ENCODE measurements around the gene NAA20.

NAA20 gene

DNA sequence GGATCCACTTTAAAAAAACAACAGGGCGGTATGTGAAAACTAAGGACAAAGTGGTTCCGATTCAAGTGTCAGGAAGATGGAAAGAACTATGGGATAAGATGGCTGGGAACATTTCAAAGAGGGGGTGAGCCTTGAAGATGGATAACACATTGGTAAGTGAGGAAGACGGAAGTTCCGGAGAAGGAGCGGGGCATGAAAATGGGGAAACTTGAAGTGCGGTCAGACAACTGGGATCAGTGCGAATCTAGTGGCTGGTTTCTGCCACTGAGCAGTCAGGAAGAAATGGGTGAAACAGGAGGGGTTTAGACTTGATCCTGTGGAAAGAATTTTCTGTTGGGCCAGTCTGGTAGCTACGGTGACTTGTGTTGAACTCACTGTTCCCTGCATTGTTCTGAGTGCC, 1.2 kb downstream of the NAA20 start:
- CTCF ChIA-PET = interaction anchor here (2.5 kb wide), 1 partner anchor 34 kb away, joined by 12 read pairs; the partner anchor contains the start of genes CFAP61 and CRNKL1
- peak overlapping the region; percentile 88 for H3K4me3 Mint-ChIP-seq
- peaks cover 66% of the 10 kb centered on the region for H3K4me1 Mint-ChIP-seq
- no peaks in the 10 kb centered on the region for H3K9me3 Mint-ChIP-seq
- H3K36me3 Mint-ChIP-seq = peaks cover 14% of the 10 kb centered on the region
- no peak for DNase-seq
- H3K27ac Mint-ChIP-seq = peak overlapping the region; percentile 12
- H3K27me3 Mint-ChIP-seq = peaks cover 3% of the 10 kb centered on the region

DNA sequence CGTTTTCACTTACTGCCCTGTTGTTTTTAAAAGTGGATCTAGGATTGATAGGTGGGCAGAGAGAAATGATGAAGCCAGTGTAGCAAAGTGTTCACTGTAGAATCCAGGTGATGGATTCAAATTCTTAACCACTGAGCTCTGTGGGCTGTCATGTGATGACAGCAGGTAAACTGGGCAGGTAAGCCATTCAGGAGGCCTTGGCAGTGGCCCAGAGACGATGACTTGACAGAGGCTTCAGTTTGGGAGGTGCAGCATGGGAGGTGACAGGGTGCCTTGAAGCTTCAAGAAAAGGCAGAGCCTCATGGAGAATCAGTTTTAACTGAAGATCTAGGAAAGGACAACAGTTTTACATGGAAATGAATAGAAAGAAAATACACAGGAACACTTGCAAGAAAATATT, 2.0 kb downstream of the NAA20 start:
- Mint-ChIP-seq H3K9me3 (no peaks in the 10 kb centered on the region), H3K27ac (no peak overlapping the region), H3K4me3 (peak overlapping the region; percentile 88), H3K36me3 (peaks cover 16% of the 10 kb centered on the region), H3K27me3 (peaks cover 3% of the 10 kb centered on the region), H3K4me1 (peaks cover 70% of the 10 kb centered on the region)
- CTCF ChIA-PET = interaction anchor here (2.5 kb wide), 1 partner anchor 33 kb away, joined by 12 read pairs; the partner anchor contains the start of genes CFAP61 and CRNKL1
- DNase-seq = no peak

GRCh38 chr20:20020908-20021307, 3.7 kb downstream of the NAA20 start:
- peaks cover 16% of the 10 kb centered on the region for H3K36me3 Mint-ChIP-seq
- no peak for DNase-seq
- H3K27ac Mint-ChIP-seq = peak overlapping the region; percentile 73
- peaks cover 67% of the 10 kb centered on the region for H3K4me1 Mint-ChIP-seq
- H3K9me3 Mint-ChIP-seq = no peaks in the 10 kb centered on the region
- H3K4me3 Mint-ChIP-seq = no peak overlapping the region
- H3K27me3 Mint-ChIP-seq = peaks cover 3% of the 10 kb centered on the region
- CTCF ChIA-PET = no interaction called here

GRCh38 chr20:20021835-20022234, 4.7 kb downstream of the NAA20 start:
- Mint-ChIP-seq H3K27ac (peak overlapping the region; percentile 76), H3K27me3 (peaks cover 3% of the 10 kb centered on the region), H3K4me3 (no peak overlapping the region), H3K9me3 (no peaks in the 10 kb centered on the region), H3K4me1 (peaks cover 62% of the 10 kb centered on the region), H3K36me3 (peaks cover 17% of the 10 kb centered on the region)
- CTCF ChIA-PET = no interaction called here
- no peak for DNase-seq

DNA sequence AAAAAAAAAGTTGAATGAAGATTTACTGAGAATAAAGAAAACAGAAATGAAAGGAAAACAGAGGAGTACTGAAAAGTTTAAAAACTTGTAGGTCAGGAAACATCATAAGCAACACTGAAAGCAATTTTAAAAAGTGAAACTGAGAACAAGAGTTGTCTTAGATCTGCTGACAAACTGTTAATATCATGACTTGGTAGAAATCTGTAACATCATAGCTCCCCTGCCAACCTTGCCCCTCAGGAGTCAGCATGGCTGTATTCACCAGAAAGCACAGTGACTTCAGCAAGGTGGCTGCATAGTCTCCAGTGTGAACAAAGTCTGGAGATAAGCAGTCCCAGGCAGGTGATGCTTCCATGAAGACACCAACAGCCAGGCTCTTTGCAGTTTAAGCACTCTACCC, 5.3 kb downstream of the NAA20 start:
- H3K9me3 Mint-ChIP-seq = no peaks in the 10 kb centered on the region
- CTCF ChIA-PET = interaction anchor here (0.6 to 0.7 kb wide), 2 partner anchors 154 to 812 kb away, joined by 4 read pairs; no protein-coding TSS in a partner anchor
- no peak overlapping the region for H3K4me3 Mint-ChIP-seq
- H3K27me3 Mint-ChIP-seq = no peaks in the 10 kb centered on the region
- peak overlapping the region; percentile 76 for H3K27ac Mint-ChIP-seq
- peaks cover 20% of the 10 kb centered on the region for H3K36me3 Mint-ChIP-seq
- DNase-seq = no peak
- H3K4me1 Mint-ChIP-seq = peaks cover 59% of the 10 kb centered on the region

DNA sequence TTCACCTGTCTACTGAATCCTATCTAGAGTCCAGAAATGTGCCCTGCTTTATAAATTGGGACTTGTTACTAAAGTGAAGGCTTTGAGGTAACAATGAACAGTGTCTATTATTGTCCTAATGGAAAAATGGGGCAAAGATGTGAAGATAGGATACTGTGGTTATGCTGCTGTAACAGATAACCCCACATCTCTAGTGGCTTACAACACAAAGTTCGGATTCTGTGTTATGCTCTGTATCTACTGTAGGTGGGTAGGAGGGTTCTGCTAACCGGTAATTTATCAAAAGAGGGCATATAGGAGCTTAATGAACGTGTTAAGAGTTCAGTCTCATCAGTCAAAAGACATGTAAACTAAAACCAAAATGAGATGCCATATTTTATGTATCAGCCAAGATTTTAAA, 6.2 kb downstream of the NAA20 start:
- Mint-ChIP-seq H3K27ac (peak overlapping the region; percentile 13), H3K4me1 (peaks cover 50% of the 10 kb centered on the region), H3K27me3 (no peaks in the 10 kb centered on the region), H3K4me3 (no peak overlapping the region), H3K36me3 (peaks cover 21% of the 10 kb centered on the region), H3K9me3 (no peaks in the 10 kb centered on the region)
- no peak for DNase-seq
- CTCF ChIA-PET = no interaction called here

- no peak for DNase-seq
- CTCF ChIA-PET = no interaction called here
- peaks cover 36% of the 10 kb centered on the region for H3K4me1 Mint-ChIP-seq
- no peak overlapping the region for H3K4me3 Mint-ChIP-seq
- no peaks in the 10 kb centered on the region for H3K27me3 Mint-ChIP-seq
- peaks cover 27% of the 10 kb centered on the region for H3K36me3 Mint-ChIP-seq
- H3K27ac Mint-ChIP-seq = no peak overlapping the region
- no peaks in the 10 kb centered on the region for H3K9me3 Mint-ChIP-seq
These were observed 7.8 kb downstream of the NAA20 start for GRCh38 chr20:20024942-20025341.

GRCh38 chr20:20027284-20027683, 10.1 kb downstream of the NAA20 start:
- Mint-ChIP-seq H3K36me3 (peaks cover 28% of the 10 kb centered on the region), H3K4me3 (no peak overlapping the region), H3K9me3 (no peaks in the 10 kb centered on the region), H3K27me3 (no peaks in the 10 kb centered on the region), H3K4me1 (peaks cover 12% of the 10 kb centered on the region), H3K27ac (no peak overlapping the region)
- DNase-seq = no peak
- CTCF ChIA-PET = interaction anchor here (1.0 to 2.3 kb wide), 2 partner anchors 14 to 25 kb away, joined by 3 to 5 read pairs; partner anchors contain the start of genes CFAP61 and CRNKL1

- Mint-ChIP-seq H3K4me1 (no peaks in the 10 kb centered on the region), H3K27me3 (no peaks in the 10 kb centered on the region), H3K9me3 (no peaks in the 10 kb centered on the region), H3K27ac (no peak overlapping the region), H3K36me3 (peaks cover 48% of the 10 kb centered on the region), H3K4me3 (no peak overlapping the region)
- CTCF ChIA-PET = no interaction called here
- DNase-seq = no peak
These were observed 14.6 kb downstream of the NAA20 start for GRCh38 chr20:20031790-20032189.

DNA sequence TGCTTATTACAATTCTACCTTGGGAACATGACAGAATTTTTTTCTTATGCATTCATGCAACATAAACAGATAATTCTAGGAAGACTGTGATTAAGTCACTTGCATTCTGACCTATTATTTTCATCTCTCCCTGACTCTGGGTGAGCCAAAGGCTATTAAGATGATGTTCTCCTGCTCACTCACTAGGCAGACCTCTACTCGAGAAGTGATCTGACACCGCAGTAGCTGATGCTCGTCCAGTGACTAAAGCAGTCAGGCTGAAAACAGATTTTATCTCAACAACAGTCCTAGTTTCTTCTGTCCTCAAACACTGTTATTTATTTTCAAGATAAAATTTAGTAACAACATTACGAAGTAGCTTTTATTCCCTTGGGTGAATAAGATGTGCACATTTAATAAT, 17.3 kb downstream of the NAA20 start:
- CTCF ChIA-PET = no interaction called here
- no peak overlapping the region for H3K4me3 Mint-ChIP-seq
- H3K4me1 Mint-ChIP-seq = no peaks in the 10 kb centered on the region
- peaks cover 57% of the 10 kb centered on the region for H3K36me3 Mint-ChIP-seq
- no peak for DNase-seq
- H3K27ac Mint-ChIP-seq = no peak overlapping the region
- H3K9me3 Mint-ChIP-seq = no peaks in the 10 kb centered on the region
- H3K27me3 Mint-ChIP-seq = no peaks in the 10 kb centered on the region

DNA sequence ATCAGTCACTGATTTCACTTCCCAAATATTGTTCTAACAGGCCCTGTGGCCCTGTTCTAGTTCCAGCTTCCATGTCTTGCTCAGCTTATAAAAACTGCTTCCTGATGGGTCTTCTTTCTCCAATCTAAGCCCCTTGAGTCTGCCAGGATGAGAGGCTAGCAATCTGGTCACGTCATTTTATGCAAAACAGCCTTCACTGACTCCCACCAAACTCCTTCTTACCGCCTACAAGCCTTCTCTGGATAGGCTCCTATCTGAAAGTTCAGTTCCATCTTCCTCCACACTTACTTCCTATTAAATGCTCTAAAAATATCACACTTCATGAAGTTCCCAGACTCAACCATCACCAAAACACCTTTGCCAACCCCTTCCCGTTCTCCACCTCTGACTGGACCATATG, 19.6 kb downstream of the NAA20 start:
- no peak for DNase-seq
- Mint-ChIP-seq H3K36me3 (peaks cover 54% of the 10 kb centered on the region), H3K27ac (no peak overlapping the region), H3K4me1 (no peaks in the 10 kb centered on the region), H3K4me3 (no peak overlapping the region), H3K9me3 (no peaks in the 10 kb centered on the region), H3K27me3 (no peaks in the 10 kb centered on the region)
- CTCF ChIA-PET = no interaction called here

DNA sequence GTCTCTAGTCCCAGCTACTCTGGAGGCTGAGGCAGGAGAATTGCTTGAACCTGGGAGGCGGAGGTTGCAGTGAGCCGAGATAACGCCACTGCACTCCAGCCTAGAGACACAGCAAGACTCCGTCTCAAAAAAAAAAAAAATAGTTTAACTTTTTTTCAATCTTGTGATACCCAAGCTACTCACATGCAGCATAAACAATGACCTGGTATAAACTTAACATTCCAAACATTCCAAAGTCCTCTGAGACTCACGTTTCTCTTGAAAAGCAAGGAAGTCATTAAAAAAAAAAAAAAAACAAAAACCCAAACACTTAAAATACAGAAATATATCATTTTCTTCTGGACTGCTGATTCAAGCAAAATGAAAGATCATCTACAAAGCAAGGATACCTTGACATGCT, 20.8 kb downstream of the NAA20 start:
- DNase-seq = no peak
- Mint-ChIP-seq H3K27ac (no peak overlapping the region), H3K4me1 (no peaks in the 10 kb centered on the region), H3K27me3 (no peaks in the 10 kb centered on the region), H3K36me3 (peaks cover 57% of the 10 kb centered on the region), H3K4me3 (no peak overlapping the region), H3K9me3 (no peaks in the 10 kb centered on the region)
- CTCF ChIA-PET = no interaction called here

DNA sequence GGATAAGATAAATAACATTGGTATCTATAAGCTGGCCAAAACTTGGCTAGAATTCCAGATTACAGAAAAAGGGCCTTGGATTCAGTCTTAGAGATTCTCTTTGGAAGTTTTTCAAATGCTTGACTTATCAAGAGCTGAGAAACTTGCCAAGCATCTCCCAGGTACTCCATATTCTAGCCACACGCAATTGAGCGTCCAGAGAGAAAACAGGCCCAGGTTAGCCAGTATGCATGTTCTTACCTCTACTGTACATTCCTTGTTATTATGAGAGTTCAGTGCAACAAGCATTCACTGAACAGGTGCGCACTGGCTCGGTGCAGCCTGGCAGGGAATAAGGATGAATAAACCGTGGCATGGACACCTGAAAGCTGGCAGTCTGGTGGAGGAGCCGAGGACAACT, 21.4 kb downstream of the NAA20 start:
- CTCF ChIA-PET = no interaction called here
- Mint-ChIP-seq H3K4me1 (no peaks in the 10 kb centered on the region), H3K27ac (no peak overlapping the region), H3K4me3 (no peak overlapping the region), H3K9me3 (no peaks in the 10 kb centered on the region), H3K27me3 (no peaks in the 10 kb centered on the region), H3K36me3 (peaks cover 63% of the 10 kb centered on the region)
- no peak for DNase-seq

- H3K4me3 Mint-ChIP-seq = no peak overlapping the region
- CTCF ChIA-PET = no interaction called here
- H3K36me3 Mint-ChIP-seq = peaks cover 65% of the 10 kb centered on the region
- H3K9me3 Mint-ChIP-seq = no peaks in the 10 kb centered on the region
- no peaks in the 10 kb centered on the region for H3K27me3 Mint-ChIP-seq
- H3K4me1 Mint-ChIP-seq = no peaks in the 10 kb centered on the region
- no peak for DNase-seq
- H3K27ac Mint-ChIP-seq = no peak overlapping the region
These were observed 22.7 kb downstream of the NAA20 start for GRCh38 chr20:20039752-20040387.

- Mint-ChIP-seq H3K9me3 (no peaks in the 10 kb centered on the region), H3K4me1 (peaks cover 22% of the 10 kb centered on the region), H3K27ac (peak overlapping the region; percentile 96), H3K27me3 (peaks cover 5% of the 10 kb centered on the region), H3K36me3 (peaks cover 33% of the 10 kb centered on the region), H3K4me3 (peak overlapping the region; percentile 96)
- CTCF ChIA-PET = interaction anchor here (1.2 to 2.2 kb wide), 3 partner anchors 25 to 542 kb away, joined by 3 to 12 read pairs (median 5); partner anchors contain the start of gene NAA20
- DNase-seq = no peak
These were observed 34.6 kb downstream of the NAA20 start for GRCh38 chr20:20051767-20052073.
